ENCODE results near the gene NHLRC4. TPM values are rescaled to one million over a fixed set of nuclear protein-coding genes. Genes with fewer than 3 reads are reported as not detected.

Gene NHLRC4
- total RNA-seq, 2 experiments from 2014 or later = 0.41 to 0.72 TPM

DNA sequence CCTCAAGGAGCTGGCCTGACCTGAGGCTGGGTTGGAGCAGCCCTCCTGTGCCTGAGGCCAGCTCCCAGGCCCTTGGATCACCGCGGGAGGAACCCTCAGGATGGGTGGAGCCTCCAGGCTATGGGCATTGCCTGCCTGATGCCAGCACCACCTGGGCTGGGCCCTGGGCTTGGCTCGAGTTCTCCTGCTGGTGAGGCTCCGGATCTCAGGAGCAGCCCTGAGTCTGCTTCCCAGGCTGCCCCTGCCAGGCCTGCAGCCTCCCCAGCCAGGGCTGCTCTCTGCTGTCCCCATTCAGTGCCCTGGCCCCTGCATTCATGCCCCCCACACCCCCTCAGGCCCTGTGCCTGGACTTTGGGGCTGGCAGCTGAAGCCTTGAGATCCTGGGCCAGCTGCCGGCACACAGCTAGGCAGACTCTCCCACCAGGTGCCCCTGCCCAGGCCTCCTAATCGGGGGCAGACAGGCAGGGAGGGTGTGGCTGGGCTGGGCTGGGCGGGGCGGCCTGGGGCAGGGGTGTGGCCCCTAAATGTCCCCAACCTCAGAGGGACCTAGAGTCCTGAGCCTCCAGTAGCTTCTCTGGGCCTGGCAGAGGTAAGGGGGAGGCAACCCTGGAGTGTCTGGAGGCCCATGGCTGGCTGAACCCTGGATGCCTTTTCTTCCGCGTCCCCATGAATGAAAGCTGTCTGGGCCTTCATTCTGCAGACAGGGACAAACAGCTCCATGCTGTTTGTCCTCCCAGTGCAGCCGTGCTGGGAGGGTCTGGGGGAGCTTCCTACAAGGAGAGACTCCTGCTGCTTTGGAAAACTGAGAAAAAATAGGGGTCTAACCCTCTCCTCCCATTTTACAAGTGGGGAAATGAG is 1.8 kb downstream of the NHLRC4 start:
- H3K36me3 Mint-ChIP-seq (ENCODE audit: low read depth) = no peaks in the 10 kb centered on the region
- peak overlapping the region; percentile 89 for H3K27ac Mint-ChIP-seq
- POLR2A ChIA-PET = interaction anchor here (0.8 to 1.5 kb wide), 3 partner anchors 40 to 81 kb away, joined by 3 to 4 read pairs (median 3); partner anchors contain the start of genes METTL26 and WDR90
- TF ChIP-seq CTCF (IDR thresholded peaks at IDR 0.05) = no peak
- H3K4me3 Mint-ChIP-seq = peak overlapping the region; percentile 83
- ATAC-seq = no peak
- H3K9me3 Mint-ChIP-seq = no peaks in the 10 kb centered on the region
- DNase-seq = no peak
- CTCF ChIA-PET = no interaction called here
- no peaks in the 10 kb centered on the region for H3K27me3 Mint-ChIP-seq
- intact Hi-C loops (cut with micrococcal nuclease) = no loop called here
- H3K4me1 Mint-ChIP-seq (ENCODE audit: low read depth) = peaks cover 29% of the 10 kb centered on the region

DNA sequence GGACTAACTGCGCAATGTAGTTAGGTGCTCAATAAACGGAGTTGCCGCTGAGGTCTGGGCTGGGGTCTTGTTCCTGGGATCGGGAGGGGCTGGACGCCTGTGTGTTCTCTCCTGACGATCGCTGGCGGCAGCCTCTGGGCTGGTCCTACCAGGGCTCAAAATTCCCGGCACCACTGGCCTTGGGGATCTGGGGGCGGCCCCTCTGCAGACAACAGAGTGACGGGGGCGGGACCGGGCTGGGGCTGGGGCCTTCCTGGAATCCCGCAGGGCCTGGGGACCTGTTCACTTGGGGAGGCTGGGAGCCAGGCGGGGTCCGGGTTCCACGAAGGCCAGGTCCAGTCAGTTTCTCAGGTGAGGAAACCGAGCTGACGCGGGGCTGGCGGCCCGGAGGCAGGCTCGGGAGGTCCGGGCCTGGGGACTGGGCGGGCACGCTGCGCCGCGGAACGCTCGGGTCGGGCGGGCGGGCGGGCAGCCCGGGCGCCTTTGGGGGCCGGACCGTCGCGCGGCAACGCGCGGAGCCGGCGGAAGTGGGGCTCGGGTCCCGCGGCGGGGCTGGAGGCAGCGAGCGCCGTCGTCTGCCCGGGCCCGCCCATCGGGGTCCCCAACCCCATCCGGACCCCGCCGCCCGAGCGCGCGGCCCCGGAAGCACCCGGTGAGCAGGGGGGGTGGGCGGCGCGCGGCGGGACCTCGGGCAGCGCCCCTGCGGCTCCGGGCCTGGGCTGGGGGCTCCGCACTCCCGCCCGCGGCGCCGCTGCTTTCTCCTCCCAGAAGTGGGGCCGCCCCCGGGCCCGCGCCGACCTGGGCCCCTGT is 2.8 kb downstream of the NHLRC4 start, which contains the start of gene PIGQ:
PIGQ (plus strand) TSS at position 524 of the 810 bp plus-strand sequence. CDS start 4,107 bp downstream, outside the sequence.
- ATAC-seq = peak; percentile 81
- peak within 1 kb of the TSS; percentile 89 for H3K27ac Mint-ChIP-seq
- peaks cover 29% of the 10 kb centered on the region for H3K4me1 Mint-ChIP-seq (ENCODE audit: low read depth)
- ChIA-PET POLR2A (interaction anchor here (0.8 to 1.4 kb wide), 3 partner anchors 19 to 66 kb away, joined by 3 to 8 read pairs (median 4); partner anchors contain the start of gene METTL26), CTCF (no interaction called here)
- H3K4me3 Mint-ChIP-seq = peak within 1 kb of the TSS; percentile 83
- no peak for TF ChIP-seq CTCF (IDR thresholded peaks at IDR 0.05)
- no peaks in the 10 kb centered on the region for H3K9me3 Mint-ChIP-seq
- peak; percentile 63 for DNase-seq
- H3K27me3 Mint-ChIP-seq = no peaks in the 10 kb centered on the region
- no peaks in the 10 kb centered on the region for H3K36me3 Mint-ChIP-seq (ENCODE audit: low read depth)
- intact Hi-C loops (cut with micrococcal nuclease) = no loop called here

DNA sequence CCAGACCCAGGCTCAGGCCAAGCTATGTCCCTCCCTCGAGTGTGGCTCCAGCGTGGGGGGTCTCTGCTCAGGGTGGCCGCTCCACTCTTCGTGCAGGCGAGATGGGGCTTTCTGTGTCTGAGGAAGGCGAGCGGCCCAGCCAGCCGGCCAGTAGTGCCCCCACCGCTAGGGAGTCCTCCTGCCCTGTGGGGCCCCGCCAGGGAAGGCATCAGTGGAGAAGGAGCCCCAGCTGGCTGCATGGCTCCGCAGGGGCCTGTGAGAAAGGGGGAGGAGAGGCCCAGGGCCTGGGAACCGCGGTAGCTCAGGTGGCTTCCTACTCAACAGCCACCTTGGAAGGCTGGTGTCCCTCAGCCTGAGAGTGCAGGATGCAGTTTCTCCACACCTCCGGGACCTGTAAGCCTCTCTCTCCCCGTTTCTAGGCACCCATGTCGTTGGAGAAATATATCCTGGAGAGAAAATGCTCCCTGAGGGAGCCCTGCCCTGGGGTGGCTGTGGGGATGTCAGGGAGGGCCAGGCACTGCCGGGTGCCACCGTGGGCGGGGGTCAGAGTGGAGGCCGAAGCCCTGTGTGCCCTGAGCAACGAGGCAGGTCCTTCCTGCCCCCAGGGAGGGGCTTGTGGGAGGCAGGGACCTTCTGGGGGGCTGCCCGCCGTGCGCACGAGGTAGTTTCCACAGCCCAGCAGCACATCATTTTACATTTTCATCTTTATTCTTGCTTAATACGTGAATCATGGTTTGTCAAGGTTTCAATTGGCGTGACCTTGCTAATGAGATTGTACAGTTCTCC is 6.3 kb downstream of the NHLRC4 start:
- CTCF ChIA-PET = no interaction called here
- no peak overlapping the region for H3K27ac Mint-ChIP-seq
- TF ChIP-seq CTCF (IDR thresholded peaks at IDR 0.05) = no peak
- H3K36me3 Mint-ChIP-seq (ENCODE audit: low read depth) = no peaks in the 10 kb centered on the region
- no peak for ATAC-seq
- intact Hi-C loops (cut with micrococcal nuclease) = no loop called here
- peaks cover 20% of the 10 kb centered on the region for H3K4me1 Mint-ChIP-seq (ENCODE audit: low read depth)
- H3K9me3 Mint-ChIP-seq = no peaks in the 10 kb centered on the region
- POLR2A ChIA-PET = interaction anchor here (1.6 to 2.0 kb wide), 2 partner anchors 15 to 173 kb away, joined by 3 to 8 read pairs; no protein-coding TSS in a partner anchor
- H3K4me3 Mint-ChIP-seq = no peak overlapping the region
- H3K27me3 Mint-ChIP-seq = no peaks in the 10 kb centered on the region
- DNase-seq = no peak

- Mint-ChIP-seq H3K4me3 (no peak overlapping the region), H3K9me3 (no peaks in the 10 kb centered on the region), H3K4me1 (ENCODE audit: low read depth) (peaks cover 19% of the 10 kb centered on the region), H3K27me3 (no peaks in the 10 kb centered on the region), H3K36me3 (ENCODE audit: low read depth) (no peaks in the 10 kb centered on the region), H3K27ac (no peak overlapping the region)
- no peak for TF ChIP-seq CTCF (IDR thresholded peaks at IDR 0.05)
- intact Hi-C loops (cut with micrococcal nuclease) = no loop called here
- DNase-seq (no peak), ATAC-seq (no peak)
- ChIA-PET CTCF (no interaction called here), POLR2A (interaction anchor here (0.9 to 1.6 kb wide), 3 partner anchors 15 to 174 kb away, joined by 3 to 5 read pairs (median 3); partner anchors contain the start of gene METTL26)
Measured at GRCh38 chr16:574021-574760, 7.4 kb downstream of the NHLRC4 start.
